ENCODE measurements around the gene NCAPG2. TPM values are rescaled to one million over a fixed set of nuclear protein-coding genes. Genes with fewer than 3 reads are reported as not detected.

NCAPG2 gene
- total and polyA plus RNA-seq, 2 experiments from 2014 or later = 10.8 to 14.0 TPM

- H3K4me3 ChIP-seq = no peak overlapping the region
- no peaks in the 10 kb centered on the region for H3K9me3 ChIP-seq (ENCODE audit: low read depth)
- no peak for TF ChIP-seq CTCF (IDR thresholded peaks at IDR 0.05; ENCODE audit: low read depth, low read length)
- H3K4me1 ChIP-seq (ENCODE audit: low read depth) = peaks cover 8% of the 10 kb centered on the region
- H3K27ac ChIP-seq = no peak overlapping the region
- H3K27me3 ChIP-seq = no peaks in the 10 kb centered on the region
- DNase-seq (ENCODE audit: low read depth in 1 of 2, low spot score in 1 of 2) = no peak
- H3K36me3 ChIP-seq = peaks cover 16% of the 10 kb centered on the region
Observed at GRCh38 chr7:158749396-158749795, 44.8 kb upstream of the NCAPG2 start.

- H3K9me3 ChIP-seq (ENCODE audit: low read depth) = no peaks in the 10 kb centered on the region
- TF ChIP-seq CTCF (IDR thresholded peaks at IDR 0.05; ENCODE audit: low read depth, low read length) = no peak
- peaks cover 8% of the 10 kb centered on the region for H3K4me1 ChIP-seq (ENCODE audit: low read depth)
- no peaks in the 10 kb centered on the region for H3K27me3 ChIP-seq
- no peak overlapping the region for H3K27ac ChIP-seq
- no peak overlapping the region for H3K4me3 ChIP-seq
- H3K36me3 ChIP-seq = peaks cover 19% of the 10 kb centered on the region
- no peak for DNase-seq (ENCODE audit: low read depth in 1 of 2, low spot score in 1 of 2)
Observed at GRCh38 chr7:158748335-158748734, 43.7 kb upstream of the NCAPG2 start.

GRCh38 chr7:158747408-158747807, 42.8 kb upstream of the NCAPG2 start:
- no peaks in the 10 kb centered on the region for H3K27me3 ChIP-seq
- peaks cover 8% of the 10 kb centered on the region for H3K4me1 ChIP-seq (ENCODE audit: low read depth)
- no peak for TF ChIP-seq CTCF (IDR thresholded peaks at IDR 0.05; ENCODE audit: low read depth, low read length)
- DNase-seq (ENCODE audit: low read depth in 1 of 2, low spot score in 1 of 2) = no peak
- H3K27ac ChIP-seq = no peak overlapping the region
- peaks cover 20% of the 10 kb centered on the region for H3K36me3 ChIP-seq
- no peak overlapping the region for H3K4me3 ChIP-seq
- H3K9me3 ChIP-seq (ENCODE audit: low read depth) = no peaks in the 10 kb centered on the region

- no peak overlapping the region for H3K27ac ChIP-seq
- no peak for DNase-seq (ENCODE audit: low read depth in 1 of 2, low spot score in 1 of 2)
- H3K4me3 ChIP-seq = no peak overlapping the region
- H3K27me3 ChIP-seq = no peaks in the 10 kb centered on the region
- no peak for TF ChIP-seq CTCF (IDR thresholded peaks at IDR 0.05; ENCODE audit: low read depth, low read length)
- peaks cover 24% of the 10 kb centered on the region for H3K36me3 ChIP-seq
- H3K9me3 ChIP-seq (ENCODE audit: low read depth) = no peaks in the 10 kb centered on the region
- H3K4me1 ChIP-seq (ENCODE audit: low read depth) = peaks cover 8% of the 10 kb centered on the region
Observed at GRCh38 chr7:158746957-158747356, 42.4 kb upstream of the NCAPG2 start.

- Histone ChIP-seq H3K9me3 (ENCODE audit: low read depth) (no peaks in the 10 kb centered on the region), H3K36me3 (peaks cover 36% of the 10 kb centered on the region), H3K4me3 (no peak overlapping the region), H3K27me3 (no peaks in the 10 kb centered on the region), H3K27ac (no peak overlapping the region), H3K4me1 (ENCODE audit: low read depth) (peaks cover under 1% of the 10 kb centered on the region)
- TF ChIP-seq CTCF (IDR thresholded peaks at IDR 0.05; ENCODE audit: low read depth, low read length) = no peak
- DNase-seq (ENCODE audit: low read depth in 1 of 2, low spot score in 1 of 2) = no peak
Observed at GRCh38 chr7:158745057-158745715, 40.6 kb upstream of the NCAPG2 start.

All from cardiac muscle cell (in vitro differentiated cells and primary cell).